K562 (cell line): ENCODE data around the gene PURA. TPM values are rescaled to one million over a fixed set of nuclear protein-coding genes. Genes with fewer than 3 reads are reported as not detected.

Experiments
- BRCA1 ChIP-seq, 2 experiments: fragments of 450-650 bp in 1 of 2; sonication (generic) in 1 of 2; formaldehyde crosslinking in 1 of 2; IDR thresholded peaks; 2 replicates each; pipeline versions ENCODE4 v1.5.0 to v1.6.1; 2017 to 2020; ENCODE audit warnings: mild to moderate bottlenecking in 1 of 2, missing genetic modification reagents in 1 of 2
- CEBPG ChIP-seq, 3 experiments: fragments of 200-800 bp in 1 of 3; sonication (Bioruptor generic) in 1 of 3; sonication (generic) in 1 of 3; formaldehyde crosslinking in 1 of 3; IDR thresholded peaks in 2 of 3; conservative IDR thresholded peaks in 1 of 3; 2 replicates each; pipeline versions ENCODE4 v1.6.1 to v1.8.0; 2016 to 2022; ENCODE audit warnings: missing compliant biosample characterization in 2 of 3, missing genetic modification characterization in 2 of 3, mild to moderate bottlenecking in 1 of 3, missing genetic modification reagents in 1 of 3
- ESRRB ChIP-seq: fragments of 250-450 bp; sonication (Bioruptor Pico); IDR thresholded peaks from 2 replicates; pipeline ENCODE4 v1.5.0; 2020; ENCODE audit warnings: mild to moderate bottlenecking, moderate library complexity, borderline replicate concordance
- ETV1 ChIP-seq: fragments of 450-650 bp; conservative IDR thresholded peaks from 2 replicates; pipeline ENCODE4 v1.6.1; 2016; ENCODE audit warnings: missing genetic modification characterization, control low read depth, low read depth, missing compliant biosample characterization
- HLTF ChIP-seq: fragments of 450-650 bp; IDR thresholded peaks from 2 replicates; pipeline ENCODE4 v1.6.1; 2016
- KHSRP ChIP-seq: fragments of 450-650 bp; IDR thresholded peaks from 2 replicates; pipeline ENCODE4 v1.6.1; 2017
- MAFG ChIP-seq: fragments of 450-650 bp; conservative IDR thresholded peaks from 2 replicates; pipeline ENCODE4 v1.6.1; 2016; ENCODE audit warnings: missing genetic modification characterization, missing compliant biosample characterization
- MAX ChIP-seq: sonication (generic); formaldehyde crosslinking; IDR thresholded peaks from 2 replicates; pipeline ENCODE4 v1.9.0; 2022; ENCODE audit warnings: mild to moderate bottlenecking, missing genetic modification reagents
- MECOM ChIP-seq: fragments of 250-450 bp; sonication (Bioruptor Pico); IDR thresholded peaks from 2 replicates; pipeline ENCODE4 v1.8.0; 2022; ENCODE audit warnings: inconsistent platforms
- MLLT1 ChIP-seq, 2 experiments: fragments of 450-650 bp; IDR thresholded peaks; 2 replicates each; pipeline ENCODE4 v1.6.1; 2016
- MYBL2 ChIP-seq, 2 experiments: fragments of 450-650 bp in 1 of 2; sonication (generic) in 1 of 2; formaldehyde crosslinking in 1 of 2; IDR thresholded peaks; 2 replicates each; pipeline versions ENCODE4 v1.6.1 to v1.8.1; 2017 to 2022; ENCODE audit warnings: borderline replicate concordance in 1 of 2, inconsistent platforms in 1 of 2, low read depth in 1 of 2, mild to moderate bottlenecking in 1 of 2, missing genetic modification reagents in 1 of 2, moderate library complexity in 1 of 2
- MYNN ChIP-seq, 2 experiments: sonication (generic); formaldehyde crosslinking in 1 of 2; IDR thresholded peaks; 2 replicates each; pipeline versions ENCODE4 v1.5.0 to v1.6.1; 2016 to 2020; ENCODE audit warnings: antibody characterized with exemption in 1 of 2, missing genetic modification reagents in 1 of 2
- NFIC ChIP-seq: fragments of 450-650 bp; IDR thresholded peaks from 2 replicates; pipeline ENCODE4 v1.6.1; 2017; ENCODE audit warnings: mild to moderate bottlenecking, inconsistent platforms
- NR4A1 ChIP-seq, 2 experiments: fragments of 250-450 bp in 1 of 2; fragments of 450-650 bp in 1 of 2; sonication (Bioruptor Pico) in 1 of 2; IDR thresholded peaks; 2 replicates each; pipeline versions ENCODE4 v1.4.0 to v1.6.1; 2016 to 2020; ENCODE audit warnings: mild to moderate bottlenecking in 2 of 2, missing compliant biosample characterization in 1 of 2, missing genetic modification characterization in 1 of 2, moderate library complexity in 1 of 2
- PHB ChIP-seq: fragments of 250-450 bp; sonication (Bioruptor Pico); IDR thresholded peaks from 2 replicates; pipeline ENCODE4 v1.5.0; 2021
- PHF8 ChIP-seq: fragments of 200-600 bp; sonication (generic); IDR thresholded peaks from 2 replicates; pipeline ENCODE4 v1.6.1; 2012; ENCODE audit warnings: mixed run types, mild to moderate bottlenecking, inconsistent platforms, low read length, moderate library complexity, borderline replicate concordance
- PKNOX1 ChIP-seq: fragments of 450-650 bp; IDR thresholded peaks from 2 replicates; pipeline ENCODE4 v1.6.1; 2016
- PTBP1 ChIP-seq: fragments of 200-400 bp; formaldehyde crosslinking; IDR thresholded peaks from 2 replicates; pipeline ENCODE4 v1.6.1; 2017; ENCODE audit warnings: low read depth, low read length
- RUNX1 ChIP-seq: sonication (generic); IDR thresholded peaks from 2 replicates; pipeline ENCODE4 v1.6.1; 2016; ENCODE audit warnings: antibody characterized with exemption, low read depth
- SMAD3 ChIP-seq: fragments of 450-650 bp; formaldehyde crosslinking; conservative IDR thresholded peaks from 2 replicates; pipeline ENCODE4 v1.4.0; 2020; ENCODE audit warnings: mild to moderate bottlenecking
- SNIP1 ChIP-seq: fragments of 450-650 bp; IDR thresholded peaks from 2 replicates; pipeline ENCODE4 v1.7.1; 2017; ENCODE audit warnings: low read depth, mild to moderate bottlenecking
- SRF ChIP-seq, 2 experiments: fragments of 250-450, 450-650 bp in 1 of 2; sonication (Bioruptor Pico) in 1 of 2; sonication (generic) in 1 of 2; formaldehyde crosslinking; IDR thresholded peaks; 2 replicates each; pipeline versions ENCODE4 v1.5.0 to v1.5.1; 2020 to 2022; ENCODE audit warnings: mild to moderate bottlenecking in 1 of 2, missing genetic modification reagents in 1 of 2
- STAT5B ChIP-seq: fragments of 250-450 bp; sonication (Bioruptor Pico); IDR thresholded peaks from 2 replicates; pipeline ENCODE4 v1.8.0; 2021; ENCODE audit warnings: mild to moderate bottlenecking, inconsistent platforms
- TAF7 ChIP-seq: fragments of 450-650 bp; IDR thresholded peaks from 2 replicates; pipeline ENCODE4 v1.6.1; 2016; ENCODE audit warnings: missing genetic modification characterization, missing compliant biosample characterization
- ZEB2 ChIP-seq: fragments of 450-650 bp; IDR thresholded peaks from 2 replicates; pipeline ENCODE4 v1.6.1; 2016
- ZFP1 ChIP-seq: fragments of 450-650 bp; formaldehyde crosslinking; IDR thresholded peaks from 2 replicates; pipeline ENCODE4 v1.4.0; 2020; ENCODE audit warnings: mild to moderate bottlenecking, mixed read lengths
- ZNF445 ChIP-seq: fragments of 250-450 bp; sonication (Bioruptor Pico); IDR thresholded peaks from 2 replicates; pipeline ENCODE4 v1.4.0; 2020; ENCODE audit warnings: low read depth, mild to moderate bottlenecking, moderate library complexity
- ZNF695 ChIP-seq: fragments of 450-650 bp; formaldehyde crosslinking; IDR thresholded peaks from 2 replicates; pipeline ENCODE4 v1.4.0; 2020; ENCODE audit warnings: mild to moderate bottlenecking, moderate library complexity
- polyA plus RNA-seq, 8 experiments: library from polyadenylated mRNA; depleted of rRNA in 4 of 8; stranded (reverse) in 5 of 8; unstranded in 3 of 8; fragments of >200 nt; fragmentation: Nextera tagmentation in 2 of 8; fragmentation: Illumina TruSeq in 1 of 8; extraction: Ambion mirVana in 2 of 8; extraction: Trizol in 1 of 8; gene quantifications; 2 replicates each; pipeline versions ENCODE4 v1.2.1 to v1.2.3, GENCODE V29; 2011 to 2014; ENCODE audit warnings: inconsistent platforms in 1 of 8, missing spikeins in 1 of 8
- total RNA-seq, 7 experiments: library from RNA; depleted of rRNA in 6 of 7; stranded (reverse); fragments of >200 nt in 6 of 7; fragmentation: Illumina TruSeq in 2 of 7; extraction: Trizol in 2 of 7; gene quantifications; 2 replicates each; pipeline versions ENCODE4 v1.2.1 to v1.2.3, GENCODE V29; 2011 to 2021; ENCODE audit warnings: low replicate concordance in 1 of 7

Gene PURA
- total and polyA plus RNA-seq, 9 of the 15 experiments (the other 6 are each of a cell fraction or from before 2014, with no cell fraction given), result 3.2 to 11.1 (median 5.4) TPM

- TF ChIP-seq MLLT1 (IDR thresholded peaks at IDR 0.05) (no peak), PHF8 (no peak), MYNN (IDR thresholded peaks at IDR 0.05) (no peak), MYNN (CRISPR knock-in tag; IDR thresholded peaks at IDR 0.05) (no peak), KHSRP (no peak), MAX (CRISPR knock-in tag) (no peak), BRCA1 (IDR thresholded peaks at IDR 0.05) (no peak), BRCA1 (CRISPR knock-in tag; IDR thresholded peaks at IDR 0.05) (no peak), MAFG (no peak), NR4A1 (CRISPR knock-in tag; IDR thresholded peaks at IDR 0.05) (no peak), NR4A1 (tag; IDR thresholded peaks at IDR 0.05) (no peak), SNIP1 (no peak), PKNOX1 (no peak), HLTF (no peak), STAT5B (CRISPR knock-in tag) (no peak), ZNF695 (CRISPR knock-in tag) (no peak), ZFP1 (CRISPR knock-in tag) (no peak), ZNF445 (no peak), PTBP1 (no peak), SRF (CRISPR knock-in tag; IDR thresholded peaks at IDR 0.05) (peak in 1 of 2 experiments; percentile 80; a peak in 1 of 4 replicates), MECOM (no peak), ZEB2 (peak; percentile 54), TAF7 (no peak), NFIC (peak; percentile 69), ESRRB (no peak), CEBPG (CRISPR knock-in tag; IDR thresholded peaks at IDR 0.05) (peak; percentile 93), CEBPG (tag; conservative IDR thresholded peaks at IDR 0.05 in 1 of 2, IDR thresholded peaks at IDR 0.05 in 1 of 2) (peak in 1 of 2 experiments; percentile 94; a peak in 2 of 4 replicates), PHB (CRISPR knock-in tag) (no peak), SMAD3 (CRISPR knock-in tag) (no peak), MYBL2 (IDR thresholded peaks at IDR 0.05; ENCODE audit: low read depth) (no peak), MYBL2 (CRISPR knock-in tag; IDR thresholded peaks at IDR 0.05; ENCODE audit: borderline replicate concordance) (no peak), ETV1 (tag) (no peak), RUNX1 (no peak)
These were observed 39.3 kb downstream of the PURA start (continued) for GRCh38 chr5:140153255-140153654.
